Measurements from ENCODE around the gene TMEM132E.

TMEM132E gene

GRCh38 chr17:34570506-34570905 is 8.9 kb upstream of the TMEM132E start:
- no peak for DNase-seq (ENCODE audit: low read depth)

- DNase-seq (ENCODE audit: low read depth) = no peak
These were observed 7.8 kb upstream of the TMEM132E start for GRCh38 chr17:34571428-34572130.

GRCh38 chr17:34572483-34572882 is 6.9 kb upstream of the TMEM132E start:
- no peak for DNase-seq (ENCODE audit: low read depth)

GRCh38 chr17:34575182-34575581 is 4.2 kb upstream of the TMEM132E start:
- no peak for DNase-seq (ENCODE audit: low read depth)

GRCh38 chr17:34578016-34578415 is 1.4 kb upstream of the TMEM132E start:
- no peak for DNase-seq (ENCODE audit: low read depth)

GRCh38 chr17:34578656-34579016 is 746 bp upstream of the TMEM132E start:
- DNase-seq (ENCODE audit: low read depth) = no peak

- no peak for DNase-seq (ENCODE audit: low read depth)
These were observed 750 bp downstream of the TMEM132E start for GRCh38 chr17:34579979-34580684.

- no peak for DNase-seq (ENCODE audit: low read depth)
These were observed 1.5 kb downstream of the TMEM132E start for GRCh38 chr17:34580685-34581445.

- no peak for DNase-seq (ENCODE audit: low read depth)
These were observed 2.2 kb downstream of the TMEM132E start for GRCh38 chr17:34581446-34582184.

GRCh38 chr17:34582185-34582900 is 3.0 kb downstream of the TMEM132E start:
- DNase-seq (ENCODE audit: low read depth) = no peak

GRCh38 chr17:34582901-34583245 is 3.5 kb downstream of the TMEM132E start:
- DNase-seq (ENCODE audit: low read depth) = no peak

GRCh38 chr17:34584805-34585416 is 5.5 kb downstream of the TMEM132E start:
- no peak for DNase-seq (ENCODE audit: low read depth)

- no peak for DNase-seq (ENCODE audit: low read depth)
These were observed 7.0 kb downstream of the TMEM132E start for GRCh38 chr17:34586346-34586846.

GRCh38 chr17:34588266-34588665 is 8.9 kb downstream of the TMEM132E start:
- no peak for DNase-seq (ENCODE audit: low read depth)

- no peak for DNase-seq (ENCODE audit: low read depth)
These were observed 10.0 kb downstream of the TMEM132E start for GRCh38 chr17:34589120-34589965.

GRCh38 chr17:34592002-34592401 is 12.6 kb downstream of the TMEM132E start:
- no peak for DNase-seq (ENCODE audit: low read depth)

GRCh38 chr17:34596920-34597319 is 17.5 kb downstream of the TMEM132E start:
- DNase-seq (ENCODE audit: low read depth) = no peak

- DNase-seq (ENCODE audit: low read depth) = no peak
These were observed 18.9 kb downstream of the TMEM132E start for GRCh38 chr17:34598161-34598776.

- DNase-seq (ENCODE audit: low read depth) = no peak
These were observed 22.0 kb downstream of the TMEM132E start for GRCh38 chr17:34601416-34601815.

GRCh38 chr17:34603974-34604373 is 24.6 kb downstream of the TMEM132E start:
- no peak for DNase-seq (ENCODE audit: low read depth)
